AG09309 (cell line): ENCODE results near the gene TRIM46.

ENCODE experiments used
- DNase-seq: peaks from one replicate; pipeline ENCODE4 v3.0.0-alpha.2; 2010; ENCODE audit warnings: low read depth
- H3K4me3 ChIP-seq: 2 replicates; pipeline ENCODE4 v1.5.1; 2011; ENCODE audit warnings: mild to moderate bottlenecking, low read depth, low read length, moderate library complexity; ENCODE audit not compliant: control insufficient read depth
- CTCF ChIP-seq: IDR thresholded peaks from 2 replicates; pipeline ENCODE4 v1.5.1; 2011; ENCODE audit warnings: mild to moderate bottlenecking, low read depth, low read length, inconsistent platforms; ENCODE audit not compliant: insufficient read depth, control insufficient read depth; ENCODE audit errors: missing control alignments

Gene TRIM46

GRCh38 chr1:155196893-155197638, 23.4 kb downstream of the TRIM46 start:
- no peak overlapping the region for H3K4me3 ChIP-seq
- DNase-seq = no peak
- no peak for TF ChIP-seq CTCF

DNA sequence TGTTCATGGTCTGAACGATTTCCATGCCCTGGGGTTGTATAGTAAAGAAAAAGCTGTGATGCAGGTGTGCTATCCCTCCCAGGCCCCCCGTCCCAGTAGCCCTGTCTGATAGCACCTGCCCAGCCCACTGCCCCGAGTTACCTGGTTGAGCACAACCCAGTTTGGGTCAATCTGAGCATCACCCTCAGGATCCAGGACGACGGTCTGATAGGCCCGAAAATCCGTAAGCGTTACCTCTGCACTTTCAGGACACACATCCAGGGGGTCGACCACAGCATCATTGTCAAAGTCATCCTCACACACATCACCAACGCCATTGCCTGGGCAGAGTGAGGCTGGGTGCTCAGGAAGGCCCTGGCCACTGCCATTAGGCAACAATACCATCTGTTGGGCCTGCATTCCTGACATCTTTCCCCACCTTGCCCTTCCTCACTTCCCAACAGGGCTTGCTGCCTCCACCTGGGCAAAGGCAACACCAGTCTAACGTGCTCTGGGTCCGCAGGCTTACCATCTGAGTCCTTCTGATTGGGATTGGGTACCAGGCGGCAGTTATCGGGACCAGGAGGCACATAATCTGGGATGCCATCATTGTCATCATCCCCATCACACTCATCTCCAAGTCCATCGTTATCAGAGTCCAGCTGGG, 24.4 kb downstream of the TRIM46 start:
- DNase-seq = no peak
- no peak overlapping the region for H3K4me3 ChIP-seq
- TF ChIP-seq CTCF = no peak

- TF ChIP-seq CTCF = no peak
Measured at GRCh38 chr1:155198547-155198906, 24.9 kb downstream of the TRIM46 start.

DNA sequence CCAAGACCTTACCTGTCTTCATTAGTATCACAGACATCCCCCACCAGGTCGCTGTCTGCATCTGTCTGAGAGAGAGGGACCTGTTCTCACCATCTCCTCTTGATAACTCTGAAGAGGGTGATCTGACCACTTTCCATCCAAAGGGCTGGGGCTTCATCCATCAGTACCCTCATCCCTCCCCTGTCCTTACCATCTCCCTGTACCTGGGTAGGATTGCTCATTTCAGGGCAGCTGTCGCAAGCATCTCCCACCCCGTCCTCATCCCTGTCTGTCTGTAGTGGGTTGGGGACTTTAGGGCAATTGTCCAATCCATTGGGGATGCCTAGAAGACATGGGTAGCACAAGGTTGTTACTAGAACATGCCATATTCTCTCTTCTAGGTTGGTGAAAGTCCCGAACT, 26.1 kb downstream of the TRIM46 start:
- TF ChIP-seq CTCF = no peak
- H3K4me3 ChIP-seq = no peak overlapping the region
- DNase-seq = no peak

More at GRCh38 chr1:155198547-155198906, 24.9 kb downstream of the TRIM46 start:
- no peak for DNase-seq
- no peak overlapping the region for H3K4me3 ChIP-seq

DNA sequence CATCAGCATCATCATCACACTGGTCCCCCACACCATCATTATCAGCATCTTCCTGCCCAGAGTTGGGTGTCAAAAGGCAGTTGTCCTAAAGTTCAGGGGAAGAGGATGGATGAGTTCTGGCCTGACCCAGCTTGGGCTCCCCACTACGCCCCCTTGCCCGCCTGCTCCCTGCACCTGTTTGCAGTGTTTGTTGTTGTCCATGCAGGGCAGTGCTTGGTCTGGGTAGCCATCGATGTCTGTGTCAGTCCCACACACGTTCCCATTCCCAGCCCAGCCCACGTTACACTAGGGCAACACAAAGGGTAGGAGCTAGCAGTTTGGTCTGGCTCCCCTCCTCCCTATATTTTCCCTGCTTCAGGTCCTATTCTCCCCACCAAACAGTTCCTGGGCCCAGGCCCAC, 27.3 kb downstream of the TRIM46 start:
- DNase-seq = no peak
- no peak for TF ChIP-seq CTCF
- no peak overlapping the region for H3K4me3 ChIP-seq

GRCh38 chr1:155202198-155202597, 28.5 kb downstream of the TRIM46 start:
- no peak for DNase-seq
- H3K4me3 ChIP-seq = no peak overlapping the region
- TF ChIP-seq CTCF = no peak
